MCF 10A (cell line): ENCODE measurements around the gene NSD1. TPM values are rescaled to one million over a fixed set of nuclear protein-coding genes. Genes with fewer than 3 reads are reported as not detected.

Experiments
- BruUV-seq: library from RNA; stranded (reverse); fragments of 400-500 nt; replicated peaks from 2 replicates; lab custom pipeline; 2021; lab: Mats Ljungman, UMichigan
- CTCF ChIA-PET: fragments of 300-600 bp; sonication (Branson Sonifier 250); formaldehyde crosslinking; extraction: SDS; loops from one replicate; lab custom pipeline; 2021; ENCODE audit warnings: antibody characterized with exemption, inconsistent platforms; lab: Yijun Ruan, JAX
- POLR2A ChIA-PET: fragments of 300-600, 350-650 bp; sonication (Branson Sonifier 250); formaldehyde crosslinking; extraction: SDS; loops from one replicate; lab custom pipeline; 2020; ENCODE audit warnings: antibody characterized with exemption, inconsistent platforms; lab: Yijun Ruan, JAX
- DNase-seq: peaks from one replicate; pipeline ENCODE4 v3.0.0-alpha.2; 2018; ENCODE audit not compliant: unreplicated experiment
- H3K27ac Mint-ChIP-seq: one replicate; pipeline ENCODE4 v1.8.0; 2022; ENCODE audit warnings: mild to moderate bottlenecking, low read depth, mixed read lengths; ENCODE audit not compliant: unreplicated experiment
- H3K27me3 Mint-ChIP-seq: one replicate; pipeline ENCODE4 v1.8.0; 2022; ENCODE audit warnings: mixed read lengths; ENCODE audit not compliant: insufficient read depth, unreplicated experiment
- H3K36me3 Mint-ChIP-seq: one replicate; pipeline ENCODE4 v1.8.0; 2022; ENCODE audit warnings: mild to moderate bottlenecking, moderate library complexity, mixed read lengths; ENCODE audit not compliant: insufficient read depth, unreplicated experiment
- H3K4me1 Mint-ChIP-seq: one replicate; pipeline ENCODE4 v1.8.0; 2022; ENCODE audit warnings: mixed read lengths; ENCODE audit not compliant: insufficient read depth, unreplicated experiment
- H3K4me3 Mint-ChIP-seq: one replicate; pipeline ENCODE4 v1.8.0; 2022; ENCODE audit warnings: mild to moderate bottlenecking, moderate library complexity, mixed read lengths; ENCODE audit not compliant: unreplicated experiment
- H3K9me3 Mint-ChIP-seq: one replicate; pipeline ENCODE4 v1.8.0; 2022; ENCODE audit warnings: mixed read lengths; ENCODE audit not compliant: unreplicated experiment
- CTCF ChIP-seq: fragments of 200-600 bp; IDR thresholded peaks from one replicate; pipeline ENCODE4 v1.8.0; 2022; ENCODE audit warnings: antibody characterized with exemption, mild to moderate bottlenecking; ENCODE audit not compliant: unreplicated experiment
- intact Hi-C: fragments of 100-400 bp; cut with micrococcal nuclease; formaldehyde crosslinking; loops from 2 replicates; pipeline ENCODE4 v1.14.1; 2022
- total RNA-seq: library from RNA; stranded (reverse); gene quantifications from 2 replicates; pipeline ENCODE4 v1.2.3, GENCODE V29; 2022

The NSD1 gene
- total RNA-seq, 1 experiment from 2014 or later, result 110 TPM

- intact Hi-C loops, result no loop called here
- Mint-ChIP-seq H3K36me3 (peaks cover 68% of the 10 kb centered on the region), H3K27me3 (no peaks in the 10 kb centered on the region), H3K27ac (no peak overlapping the region), H3K4me1 (peaks cover 23% of the 10 kb centered on the region), H3K4me3 (no peak overlapping the region), H3K9me3 (no peaks in the 10 kb centered on the region)
- no peak for TF ChIP-seq CTCF
- DNase-seq, result no peak
- no TSS peak for BruUV-seq
- CTCF ChIA-PET, result interaction anchor here (0.6 to 0.8 kb wide), 2 partner anchors 13 to 26 kb away, joined by 3 read pairs; no protein-coding TSS in a partner anchor
- POLR2A ChIA-PET, result interaction anchor here (0.6 kb wide), 1 partner anchor 31 kb away, joined by 3 read pairs; no protein-coding TSS in a partner anchor
Measured at GRCh38 chr5:177343777-177344176, 210.2 kb downstream of the NSD1 start.

- Mint-ChIP-seq H3K9me3 (no peaks in the 10 kb centered on the region), H3K36me3 (peaks cover 60% of the 10 kb centered on the region), H3K4me1 (peaks cover 27% of the 10 kb centered on the region), H3K27me3 (no peaks in the 10 kb centered on the region), H3K4me3 (no peak overlapping the region), H3K27ac (no peak overlapping the region)
- intact Hi-C loops, result no loop called here
- no peak for DNase-seq
- no peak for TF ChIP-seq CTCF
- CTCF ChIA-PET, result interaction anchor here (0.7 to 2.9 kb wide), 4 partner anchors 35 to 57 kb away, joined by 3 to 11 read pairs (median 4); partner anchors contain the start of gene SLC34A1
- BruUV-seq, result no TSS peak
- POLR2A ChIA-PET, result interaction anchor here (1.1 kb wide), 1 partner anchor 74 kb away, joined by 3 read pairs; no protein-coding TSS in a partner anchor
Measured at GRCh38 chr5:177344891-177345290, 211.3 kb downstream of the NSD1 start.

- Mint-ChIP-seq H3K4me3 (no peak overlapping the region), H3K36me3 (peaks cover 43% of the 10 kb centered on the region), H3K4me1 (peaks cover 32% of the 10 kb centered on the region), H3K27ac (no peak overlapping the region), H3K27me3 (no peaks in the 10 kb centered on the region), H3K9me3 (no peaks in the 10 kb centered on the region)
- TF ChIP-seq CTCF, result no peak
- POLR2A ChIA-PET, result interaction anchor here (0.6 to 1.6 kb wide), 4 partner anchors 22 to 225 kb away, joined by 3 to 6 read pairs (median 4); no protein-coding TSS in a partner anchor
- intact Hi-C loops, result no loop called here
- no peak for DNase-seq
- CTCF ChIA-PET, result interaction anchor here (0.7 to 2.9 kb wide), 7 partner anchors 28 to 233 kb away, joined by 3 to 11 read pairs (median 4); no protein-coding TSS in a partner anchor
- no TSS peak for BruUV-seq
Measured at GRCh38 chr5:177346820-177347219, 213.2 kb downstream of the NSD1 start.

GRCh38 chr5:177347699-177348098, 214.1 kb downstream of the NSD1 start:
- TF ChIP-seq CTCF, result no peak
- no peaks in the 10 kb centered on the region for H3K27me3 Mint-ChIP-seq
- H3K36me3 Mint-ChIP-seq, result peaks cover 34% of the 10 kb centered on the region
- no peak for DNase-seq
- intact Hi-C loops, result no loop called here
- no TSS peak for BruUV-seq
- H3K9me3 Mint-ChIP-seq, result no peaks in the 10 kb centered on the region
- no peak overlapping the region for H3K27ac Mint-ChIP-seq
- ChIA-PET CTCF (interaction anchor here (0.6 to 2.9 kb wide), 5 partner anchors 23 to 234 kb away, joined by 3 to 11 read pairs (median 4); no protein-coding TSS in a partner anchor), POLR2A (interaction anchor here (1.6 kb wide), 1 partner anchor 21 kb away, joined by 3 read pairs; no protein-coding TSS in a partner anchor)
- H3K4me3 Mint-ChIP-seq, result no peak overlapping the region
- H3K4me1 Mint-ChIP-seq, result peaks cover 32% of the 10 kb centered on the region
